GM10248 (cell line): ENCODE data around the gene SBK2.
"Not testable (repeated sequence)": the region's sequence is repeated elsewhere in the genome, so short reads cannot be mapped to it uniquely, and the experiment has no call there.

Experiments
- CTCF ChIA-PET: fragments of 300-600 bp; sonication (Branson Sonifier 250); formaldehyde crosslinking; extraction: SDS; loops from one replicate; lab custom pipeline; 2021; ENCODE audit warnings: antibody characterized with exemption; lab: Yijun Ruan, JAX
- POLR2A ChIA-PET: fragments of 350-650 bp; sonication (Branson Sonifier 250); formaldehyde crosslinking; extraction: SDS; loops from one replicate; lab custom pipeline; 2020; ENCODE audit warnings: antibody characterized with exemption; lab: Yijun Ruan, JAX
- DNase-seq: peaks from one replicate; pipeline ENCODE4 v3.0.0; 2012; ENCODE audit errors: extremely low spot score
- CTCF ChIP-seq: IDR thresholded peaks from 2 replicates; pipeline ENCODE4 v1.5.1; 2012; ENCODE audit warnings: mild to moderate bottlenecking, low read depth; ENCODE audit errors: extremely low read depth, missing control alignments, control extremely low read depth

The SBK2 gene

DNA sequence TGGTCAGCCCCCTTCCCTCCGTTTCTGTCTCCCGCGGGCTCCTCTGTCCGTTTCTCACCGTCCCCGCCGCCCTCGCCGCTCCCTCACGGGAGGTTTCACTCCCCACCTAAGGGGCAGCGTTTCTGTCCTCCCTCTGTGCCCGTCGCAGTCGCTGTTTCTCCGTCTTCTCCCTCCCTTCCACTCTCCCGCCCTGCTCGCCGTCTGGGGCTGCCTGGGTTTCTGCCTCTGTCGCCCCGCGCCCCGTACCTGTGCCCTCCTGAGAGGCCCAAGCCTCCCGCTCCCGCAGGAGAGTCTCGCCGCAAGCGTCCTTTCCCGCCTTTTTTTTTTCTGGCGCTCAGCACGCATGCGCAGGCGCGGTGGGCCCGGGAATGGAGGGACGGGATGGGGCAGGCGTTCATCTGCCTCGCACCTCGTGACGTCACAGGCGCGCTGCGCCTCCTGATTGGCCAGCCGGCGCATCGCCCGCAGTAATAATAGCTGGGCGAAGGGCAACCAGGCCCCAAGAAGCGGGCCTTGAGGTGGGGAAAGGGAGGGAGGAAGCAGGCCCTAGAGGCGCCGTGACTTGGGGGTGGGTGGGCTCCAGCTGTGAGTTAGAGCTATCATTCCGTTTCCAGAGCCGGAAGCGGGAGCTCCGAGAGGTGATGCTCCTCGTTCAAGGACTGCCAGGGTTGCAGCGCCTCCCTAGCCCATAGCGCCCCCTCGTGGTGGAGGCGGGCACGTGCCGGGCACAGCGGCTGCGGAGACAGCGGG lies 33.3 kb downstream of the SBK2 start:
- ChIA-PET CTCF (interaction anchor here (0.6 to 5.0 kb wide), 55 partner anchors 10 to 1027 kb away, joined by 3 to 59 read pairs (median 4); partner anchors contain the start of genes FIZ1, ISOC2, NAT14 and PPP6R1), POLR2A (no interaction called here)
- DNase-seq = peak; percentile 99
- peak; percentile 97 for TF ChIP-seq CTCF

DNA sequence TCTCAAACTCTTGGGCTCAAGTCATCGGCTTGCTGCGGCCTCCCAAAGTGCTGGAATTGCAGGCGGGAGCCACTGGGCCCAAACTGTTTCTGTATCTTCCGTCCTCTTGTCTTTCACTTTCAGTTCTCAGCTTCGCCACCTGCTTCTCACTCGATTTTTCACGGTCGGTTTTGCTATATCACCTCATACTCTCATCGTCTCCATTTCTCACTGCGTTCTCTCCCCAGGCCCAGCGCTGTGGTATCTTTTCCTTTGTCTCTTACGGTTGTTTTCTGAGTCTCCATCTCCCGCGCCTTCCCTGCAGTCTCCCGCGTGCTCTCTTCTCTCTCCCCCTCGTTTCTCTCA lies 33.8 kb downstream of the SBK2 start:
- TF ChIP-seq CTCF = no peak
- no peak for DNase-seq
- POLR2A ChIA-PET = no interaction called here
- CTCF ChIA-PET = interaction anchor here (0.7 to 5.0 kb wide), 29 partner anchors 11 to 1026 kb away, joined by 3 to 59 read pairs (median 4); partner anchors contain the start of genes FIZ1, ISOC2, NAT14 and RDH13

DNA sequence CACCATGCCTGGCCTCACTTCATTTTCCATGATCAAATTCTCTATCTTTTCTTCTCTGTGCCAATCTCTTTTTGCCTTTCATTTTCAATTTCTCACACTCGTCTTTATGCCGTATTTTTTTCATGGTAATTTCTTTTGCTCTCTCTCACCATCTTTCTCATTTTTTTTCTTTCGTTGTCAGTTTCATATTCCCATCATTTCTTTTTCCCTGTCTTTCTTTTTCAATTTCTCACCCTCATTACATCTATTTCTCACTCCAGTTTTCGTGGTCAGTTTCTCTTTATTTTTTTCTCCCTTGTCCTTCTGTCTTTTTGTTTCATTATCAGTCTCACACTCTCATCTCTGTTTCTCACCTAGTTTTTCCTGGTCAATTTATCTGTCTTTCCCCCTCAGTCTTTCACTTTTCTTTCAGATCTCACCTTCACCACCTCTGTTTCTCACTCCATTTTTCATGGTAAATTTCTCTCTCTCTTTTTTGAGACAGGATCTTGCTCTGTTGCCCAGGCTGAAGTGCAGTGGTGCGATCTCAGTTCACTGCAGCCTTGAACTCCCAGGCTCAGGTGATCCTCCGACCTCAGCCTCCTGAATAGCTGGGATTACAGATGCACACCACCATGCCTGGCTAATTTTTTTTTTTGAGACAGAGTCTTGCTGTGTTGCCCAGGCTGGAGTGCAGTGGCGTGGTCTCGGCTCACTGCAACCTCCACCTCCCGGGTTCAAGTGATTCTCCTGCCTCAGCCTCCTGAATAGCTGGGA lies 34.6 kb downstream of the SBK2 start:
- no peak for TF ChIP-seq CTCF
- POLR2A ChIA-PET = no interaction called here
- DNase-seq = no peak
- CTCF ChIA-PET = interaction anchor here (2.7 to 5.0 kb wide), 2 partner anchors 35 to 40 kb away, joined by 25 to 59 read pairs; partner anchors contain the start of gene ISOC2

DNA sequence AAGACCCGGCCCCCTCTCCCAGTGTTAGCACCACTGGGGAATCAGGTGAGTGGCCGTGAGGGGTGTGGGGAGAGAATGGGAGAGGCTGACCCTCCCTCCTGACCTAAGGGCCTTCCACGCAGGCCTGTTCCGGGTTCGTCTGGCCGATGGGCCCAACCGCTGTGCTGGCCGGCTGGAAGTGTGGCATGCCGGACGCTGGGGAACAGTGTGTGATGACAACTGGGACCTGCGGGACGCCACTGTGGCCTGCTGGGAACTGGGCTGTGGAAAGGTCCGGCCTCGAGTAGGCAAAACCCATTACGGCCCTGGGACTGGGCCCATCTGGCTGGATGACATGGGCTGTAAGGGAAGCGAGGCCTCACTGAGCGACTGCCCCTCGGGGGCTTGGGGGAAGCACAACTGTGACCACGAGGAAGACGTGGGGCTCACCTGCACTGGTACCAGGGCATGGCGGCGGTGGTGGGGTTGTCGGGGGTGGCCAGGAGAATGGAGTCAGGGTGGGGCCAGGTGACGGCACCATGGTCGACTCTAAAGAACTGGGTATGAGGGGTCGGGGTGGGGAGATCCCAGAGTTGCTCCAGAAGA lies 36.5 kb downstream of the SBK2 start:
- ChIA-PET POLR2A (no interaction called here), CTCF (interaction anchor here (0.8 to 5.0 kb wide), 4 partner anchors 16 to 833 kb away, joined by 3 to 59 read pairs (median 4); partner anchors contain the start of gene NAT14)
- no peak for DNase-seq
- TF ChIP-seq CTCF = no peak

GRCh38 chr19:55498246-55498840 lies 38.6 kb downstream of the SBK2 start:
- TF ChIP-seq CTCF = no peak
- DNase-seq = no peak
- CTCF ChIA-PET = interaction anchor here (1.1 to 3.1 kb wide), 5 partner anchors 10 to 206 kb away, joined by 3 to 16 read pairs (median 3); partner anchors contain the start of gene U2AF2
- POLR2A ChIA-PET = no interaction called here

- CTCF ChIA-PET = interaction anchor here (1.1 to 3.1 kb wide), 5 partner anchors 11 to 205 kb away, joined by 3 to 16 read pairs (median 3); partner anchors contain the start of gene U2AF2
- no peak for TF ChIP-seq CTCF
- DNase-seq = no peak
- POLR2A ChIA-PET = no interaction called here
Measured at GRCh38 chr19:55497763-55498162, 39.2 kb downstream of the SBK2 start.

- DNase-seq, POLR2A ChIA-PET: not testable (repeated sequence)
- CTCF ChIA-PET = interaction anchor here (1.4 to 3.1 kb wide), 3 partner anchors 30 to 356 kb away, joined by 3 to 16 read pairs (median 5); no protein-coding TSS in a partner anchor
Measured at GRCh38 chr19:55496820-55497219, 40.1 kb downstream of the SBK2 start.
